K562 (cell line): ENCODE results near the gene C1orf74. TPM values are rescaled to one million over a fixed set of nuclear protein-coding genes. Genes with fewer than 3 reads are reported as not detected.

Experiments used
- AFF4 ChIP-seq: sonication (generic); formaldehyde crosslinking; IDR thresholded peaks from 2 replicates; pipeline ENCODE4 v1.8.0; 2023; ENCODE audit warnings: mild to moderate bottlenecking, missing genetic modification reagents
- CLOCK ChIP-seq: fragments of 250-450 bp; sonication (Bioruptor Pico); IDR thresholded peaks from 2 replicates; pipeline ENCODE4 v1.4.0; 2020; ENCODE audit warnings: mild to moderate bottlenecking, moderate library complexity, borderline replicate concordance
- HDAC3 ChIP-seq: fragments of 450-650 bp; IDR thresholded peaks from 2 replicates; pipeline ENCODE4 v1.6.1; 2018; ENCODE audit warnings: borderline replicate concordance, mild to moderate bottlenecking, moderate library complexity; ENCODE audit not compliant: partially characterized antibody
- IRF9 ChIP-seq: fragments of 450-650 bp; IDR thresholded peaks from 2 replicates; pipeline ENCODE4 v1.6.1; 2016; ENCODE audit warnings: missing biosample characterization, missing genetic modification characterization
- MAX ChIP-seq: sonication (generic); formaldehyde crosslinking; IDR thresholded peaks from 2 replicates; pipeline ENCODE4 v1.9.0; 2022; ENCODE audit warnings: mild to moderate bottlenecking, missing genetic modification reagents
- PML ChIP-seq: IDR thresholded peaks from 2 replicates; pipeline ENCODE4 v1.6.1; 2012; ENCODE audit warnings: low read length, inconsistent platforms
- SRSF1 ChIP-seq: fragments of 200-400 bp; formaldehyde crosslinking; IDR thresholded peaks from 2 replicates; pipeline ENCODE4 v1.6.1; 2017; ENCODE audit warnings: mild to moderate bottlenecking, low read depth, low read length, moderate library complexity
- STAT6 ChIP-seq: sonication (generic); formaldehyde crosslinking; IDR thresholded peaks from 2 replicates; pipeline ENCODE4 v1.8.1; 2023; ENCODE audit warnings: mild to moderate bottlenecking, missing genetic modification reagents
- TAL1 ChIP-seq: fragments of 450-650 bp; IDR thresholded peaks from 2 replicates; pipeline ENCODE4 v1.6.1; 2016; ENCODE audit warnings: mild to moderate bottlenecking
- THAP12 ChIP-seq: fragments of 250-450 bp; sonication (Bioruptor Pico); IDR thresholded peaks from 2 replicates; pipeline ENCODE4 v1.9.0; 2021; ENCODE audit warnings: mild to moderate bottlenecking, inconsistent platforms
- polyA plus RNA-seq, 8 experiments: library from polyadenylated mRNA; depleted of rRNA in 4 of 8; stranded (reverse) in 5 of 8; unstranded in 3 of 8; fragments of >200 nt; fragmentation: Nextera tagmentation in 2 of 8; fragmentation: Illumina TruSeq in 1 of 8; extraction: Ambion mirVana in 2 of 8; extraction: Trizol in 1 of 8; gene quantifications; 2 replicates each; pipeline versions ENCODE4 v1.2.1 to v1.2.3, GENCODE V29; 2011 to 2014; ENCODE audit warnings: inconsistent platforms in 1 of 8, missing spikeins in 1 of 8
- total RNA-seq, 7 experiments: library from RNA; depleted of rRNA in 6 of 7; stranded (reverse); fragments of >200 nt in 6 of 7; fragmentation: Illumina TruSeq in 2 of 7; extraction: Trizol in 2 of 7; gene quantifications; 2 replicates each; pipeline versions ENCODE4 v1.2.1 to v1.2.3, GENCODE V29; 2011 to 2021; ENCODE audit warnings: low replicate concordance in 1 of 7

Gene C1orf74
- total and polyA plus RNA-seq, 9 of the 15 experiments (the other 6 are each of a cell fraction or from before 2014, with no cell fraction given): 4.0 to 7.6 (median 5.7) TPM

GRCh38 chr1:209746451-209747165 lies 37.8 kb downstream of the C1orf74 start (continued):
- no peak for TF ChIP-seq MAX
- peak; percentile 31; the same call in 1 of the 2 replicates for TF ChIP-seq TAL1
- no peak for TF ChIP-seq THAP12 (CRISPR knock-in tag)
- no peak for TF ChIP-seq AFF4 (CRISPR knock-in tag)
- no peak for TF ChIP-seq PML
- peak; percentile 54; the same call in 1 of the 2 replicates for TF ChIP-seq IRF9 (tag)
- TF ChIP-seq HDAC3: no peak
- TF ChIP-seq SRSF1: no peak
- TF ChIP-seq STAT6 (CRISPR knock-in tag): no peak
- TF ChIP-seq CLOCK (CRISPR knock-in tag): peak; percentile 19; the same call in 1 of the 2 replicates
